GM18526 (cell line): ENCODE results near the gene EPHB1.

ENCODE experiments used
- POLR2A ChIP-seq: IDR thresholded peaks from 3 replicates; pipeline ENCODE4 v1.6.1; 2011; ENCODE audit not compliant: insufficient read length; ENCODE audit errors: extremely low read depth

EPHB1 gene

GRCh38 chr3:135215516-135215915 lies 420.5 kb downstream of the EPHB1 start:
- no peak for TF ChIP-seq POLR2A

GRCh38 chr3:135216659-135217058 lies 421.6 kb downstream of the EPHB1 start:
- no peak for TF ChIP-seq POLR2A

- TF ChIP-seq POLR2A = no peak
These were observed 422.7 kb downstream of the EPHB1 start for GRCh38 chr3:135217730-135218129.

- TF ChIP-seq POLR2A = no peak
These were observed 423.2 kb downstream of the EPHB1 start for GRCh38 chr3:135218304-135218703.

GRCh38 chr3:135218782-135219181 lies 423.7 kb downstream of the EPHB1 start:
- no peak for TF ChIP-seq POLR2A

GRCh38 chr3:135224815-135225362 lies 429.8 kb downstream of the EPHB1 start:
- no peak for TF ChIP-seq POLR2A

- TF ChIP-seq POLR2A = no peak
These were observed 431.0 kb downstream of the EPHB1 start for GRCh38 chr3:135226057-135226456.

- TF ChIP-seq POLR2A = no peak
These were observed 433.1 kb downstream of the EPHB1 start for GRCh38 chr3:135228201-135228600.

- no peak for TF ChIP-seq POLR2A
These were observed 434.0 kb downstream of the EPHB1 start for GRCh38 chr3:135229018-135229495.

GRCh38 chr3:135231737-135232136 lies 436.7 kb downstream of the EPHB1 start:
- no peak for TF ChIP-seq POLR2A

GRCh38 chr3:135232226-135232625 lies 437.2 kb downstream of the EPHB1 start:
- TF ChIP-seq POLR2A = no peak

GRCh38 chr3:135235541-135235940 lies 440.5 kb downstream of the EPHB1 start:
- TF ChIP-seq POLR2A = no peak

- TF ChIP-seq POLR2A = no peak
These were observed 442.5 kb downstream of the EPHB1 start for GRCh38 chr3:135237371-135238143.

- no peak for TF ChIP-seq POLR2A
These were observed 443.3 kb downstream of the EPHB1 start for GRCh38 chr3:135238236-135238830.

- TF ChIP-seq POLR2A = no peak
These were observed 444.0 kb downstream of the EPHB1 start for GRCh38 chr3:135238871-135239614.

- TF ChIP-seq POLR2A = no peak
These were observed 444.5 kb downstream of the EPHB1 start for GRCh38 chr3:135239615-135239884.
